SK-N-SH treated with all-trans-retinoic acid at 6 μM for 48 hours (cell line): Measurements from ENCODE around the gene COX15.

ENCODE experiments used
- ARNTL ChIP-seq: fragments of 450-650 bp; formaldehyde crosslinking; IDR thresholded peaks from 2 replicates; pipeline ENCODE4 v1.5.0; 2020; ENCODE audit warnings: low read depth, mild to moderate bottlenecking, moderate library complexity, borderline replicate concordance
- CREB5 ChIP-seq: fragments of 250-450 bp; sonication (Bioruptor Pico); IDR thresholded peaks from 2 replicates; pipeline ENCODE4 v1.5.1; 2020; ENCODE audit warnings: low read depth, mild to moderate bottlenecking, moderate library complexity
- RARB ChIP-seq: fragments of 250-450 bp; sonication (Bioruptor Pico); IDR thresholded peaks from 2 replicates; pipeline ENCODE4 v1.8.0; 2021; ENCODE audit warnings: mild to moderate bottlenecking, moderate library complexity
- ZC3H10 ChIP-seq: fragments of 250-450 bp; sonication (Bioruptor Pico); IDR thresholded peaks from 2 replicates; pipeline ENCODE4 v1.5.1; 2021; ENCODE audit warnings: mild to moderate bottlenecking, moderate library complexity
- ZFP3 ChIP-seq: fragments of 250-450 bp; sonication (Bioruptor Pico); IDR thresholded peaks from 2 replicates; pipeline ENCODE4 v1.5.0; 2020; ENCODE audit warnings: mild to moderate bottlenecking, moderate library complexity
- ZFP30 ChIP-seq: fragments of 450-650 bp; formaldehyde crosslinking; IDR thresholded peaks from 2 replicates; pipeline ENCODE4 v1.5.0; 2022; ENCODE audit warnings: mild to moderate bottlenecking, moderate library complexity
- ZNF70 ChIP-seq: fragments of 450-650 bp; formaldehyde crosslinking; IDR thresholded peaks from 2 replicates; pipeline ENCODE4 v1.5.0; 2020; ENCODE audit warnings: mild to moderate bottlenecking, moderate library complexity
- TF ChIP-seq, protein P1 (sequence below): fragments of 250-450 bp; sonication (Bioruptor Pico); IDR thresholded peaks from 2 replicates; pipeline ENCODE4 v1.5.1; 2021; ENCODE audit warnings: mild to moderate bottlenecking, moderate library complexity
- TF ChIP-seq, protein P2 (sequence below): fragments of 250-450 bp; sonication (Bioruptor Pico); IDR thresholded peaks from 2 replicates; pipeline ENCODE4 v1.8.0; 2021; ENCODE audit warnings: low read depth, mild to moderate bottlenecking, moderate library complexity, borderline replicate concordance
- TF ChIP-seq, protein P3 (sequence below): fragments of 250-450 bp; sonication (Bioruptor Pico); IDR thresholded peaks from 2 replicates; pipeline ENCODE4 v1.8.0; 2020; ENCODE audit warnings: mild to moderate bottlenecking, moderate library complexity, borderline replicate concordance

DNA sequence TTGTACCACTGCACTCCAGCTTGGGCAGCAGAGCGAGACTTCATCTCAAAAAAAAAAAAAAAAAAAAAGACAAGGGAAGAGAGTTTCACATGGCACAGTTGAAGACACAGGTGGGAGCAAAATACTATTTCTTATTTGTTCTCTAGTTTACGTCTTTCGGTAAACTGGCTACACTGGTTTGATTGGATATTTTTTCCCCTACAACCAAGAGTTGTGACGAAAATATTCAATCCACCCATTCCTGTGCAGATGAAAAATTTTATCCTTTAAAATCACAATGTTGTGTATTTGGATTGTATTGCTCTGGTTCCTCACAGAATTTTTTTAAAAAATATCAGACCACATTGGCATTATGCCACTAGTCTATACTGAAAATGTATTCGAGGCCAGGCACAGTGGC is 36.0 kb upstream of the COX15 start:
- TF ChIP-seq ZNF70 (CRISPR knock-in tag) = no peak
- no peak for TF ChIP-seq CREB5 (CRISPR knock-in tag)
- no peak for TF ChIP-seq ZC3H10 (CRISPR knock-in tag)
- TF ChIP-seq ZFP3 (CRISPR knock-in tag) = no peak
- no peak for TF ChIP-seq ZFP30 (CRISPR knock-in tag)
- TF ChIP-seq, protein P1, sequence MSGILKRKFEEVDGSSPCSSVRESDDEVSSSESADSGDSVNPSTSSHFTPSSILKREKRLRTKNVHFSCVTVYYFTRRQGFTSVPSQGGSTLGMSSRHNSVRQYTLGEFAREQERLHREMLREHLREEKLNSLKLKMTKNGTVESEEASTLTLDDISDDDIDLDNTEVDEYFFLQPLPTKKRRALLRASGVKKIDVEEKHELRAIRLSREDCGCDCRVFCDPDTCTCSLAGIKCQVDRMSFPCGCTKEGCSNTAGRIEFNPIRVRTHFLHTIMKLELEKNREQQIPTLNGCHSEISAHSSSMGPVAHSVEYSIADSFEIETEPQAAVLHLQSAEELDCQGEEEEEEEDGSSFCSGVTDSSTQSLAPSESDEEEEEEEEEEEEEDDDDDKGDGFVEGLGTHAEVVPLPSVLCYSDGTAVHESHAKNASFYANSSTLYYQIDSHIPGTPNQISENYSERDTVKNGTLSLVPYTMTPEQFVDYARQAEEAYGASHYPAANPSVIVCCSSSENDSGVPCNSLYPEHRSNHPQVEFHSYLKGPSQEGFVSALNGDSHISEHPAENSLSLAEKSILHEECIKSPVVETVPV (CRISPR knock-in tag) = no peak
- TF ChIP-seq, protein P2, sequence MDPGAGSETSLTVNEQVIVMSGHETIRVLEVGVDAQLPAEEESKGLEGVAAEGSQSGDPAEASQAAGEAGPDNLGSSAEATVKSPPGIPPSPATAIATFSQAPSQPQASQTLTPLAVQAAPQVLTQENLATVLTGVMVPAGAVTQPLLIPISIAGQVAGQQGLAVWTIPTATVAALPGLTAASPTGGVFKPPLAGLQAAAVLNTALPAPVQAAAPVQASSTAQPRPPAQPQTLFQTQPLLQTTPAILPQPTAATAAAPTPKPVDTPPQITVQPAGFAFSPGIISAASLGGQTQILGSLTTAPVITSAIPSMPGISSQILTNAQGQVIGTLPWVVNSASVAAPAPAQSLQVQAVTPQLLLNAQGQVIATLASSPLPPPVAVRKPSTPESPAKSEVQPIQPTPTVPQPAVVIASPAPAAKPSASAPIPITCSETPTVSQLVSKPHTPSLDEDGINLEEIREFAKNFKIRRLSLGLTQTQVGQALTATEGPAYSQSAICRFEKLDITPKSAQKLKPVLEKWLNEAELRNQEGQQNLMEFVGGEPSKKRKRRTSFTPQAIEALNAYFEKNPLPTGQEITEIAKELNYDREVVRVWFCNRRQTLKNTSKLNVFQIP (CRISPR knock-in tag) = no peak
- no peak for TF ChIP-seq ARNTL
- TF ChIP-seq, protein P3, sequence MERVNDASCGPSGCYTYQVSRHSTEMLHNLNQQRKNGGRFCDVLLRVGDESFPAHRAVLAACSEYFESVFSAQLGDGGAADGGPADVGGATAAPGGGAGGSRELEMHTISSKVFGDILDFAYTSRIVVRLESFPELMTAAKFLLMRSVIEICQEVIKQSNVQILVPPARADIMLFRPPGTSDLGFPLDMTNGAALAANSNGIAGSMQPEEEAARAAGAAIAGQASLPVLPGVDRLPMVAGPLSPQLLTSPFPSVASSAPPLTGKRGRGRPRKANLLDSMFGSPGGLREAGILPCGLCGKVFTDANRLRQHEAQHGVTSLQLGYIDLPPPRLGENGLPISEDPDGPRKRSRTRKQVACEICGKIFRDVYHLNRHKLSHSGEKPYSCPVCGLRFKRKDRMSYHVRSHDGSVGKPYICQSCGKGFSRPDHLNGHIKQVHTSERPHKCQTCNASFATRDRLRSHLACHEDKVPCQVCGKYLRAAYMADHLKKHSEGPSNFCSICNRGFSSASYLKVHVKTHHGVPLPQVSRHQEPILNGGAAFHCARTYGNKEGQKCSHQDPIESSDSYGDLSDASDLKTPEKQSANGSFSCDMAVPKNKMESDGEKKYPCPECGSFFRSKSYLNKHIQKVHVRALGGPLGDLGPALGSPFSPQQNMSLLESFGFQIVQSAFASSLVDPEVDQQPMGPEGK (CRISPR knock-in tag) = no peak
- TF ChIP-seq RARB (CRISPR knock-in tag) = no peak
